ENCODE results near the gene MPV17. TPM values are rescaled to one million over a fixed set of nuclear protein-coding genes. Genes with fewer than 3 reads are reported as not detected.
A peak's percentile ranks its signal among the peaks of the same experiment; 100 is the strongest.

Gene MPV17
- total RNA-seq, 1 donor from 2014 or later, result 80.4 TPM

- intact Hi-C loops (cut with DNase I), result no loop called here
- Histone ChIP-seq H3K4me1 (no peaks in the 10 kb centered on the region), H3K4me3 (no peak overlapping the region), H3K9me3 (no peaks in the 10 kb centered on the region), H3K36me3 (no peaks in the 10 kb centered on the region), H3K27ac (no peak overlapping the region), H3K27me3 (no peaks in the 10 kb centered on the region)
- TF ChIP-seq, protein P1, sequence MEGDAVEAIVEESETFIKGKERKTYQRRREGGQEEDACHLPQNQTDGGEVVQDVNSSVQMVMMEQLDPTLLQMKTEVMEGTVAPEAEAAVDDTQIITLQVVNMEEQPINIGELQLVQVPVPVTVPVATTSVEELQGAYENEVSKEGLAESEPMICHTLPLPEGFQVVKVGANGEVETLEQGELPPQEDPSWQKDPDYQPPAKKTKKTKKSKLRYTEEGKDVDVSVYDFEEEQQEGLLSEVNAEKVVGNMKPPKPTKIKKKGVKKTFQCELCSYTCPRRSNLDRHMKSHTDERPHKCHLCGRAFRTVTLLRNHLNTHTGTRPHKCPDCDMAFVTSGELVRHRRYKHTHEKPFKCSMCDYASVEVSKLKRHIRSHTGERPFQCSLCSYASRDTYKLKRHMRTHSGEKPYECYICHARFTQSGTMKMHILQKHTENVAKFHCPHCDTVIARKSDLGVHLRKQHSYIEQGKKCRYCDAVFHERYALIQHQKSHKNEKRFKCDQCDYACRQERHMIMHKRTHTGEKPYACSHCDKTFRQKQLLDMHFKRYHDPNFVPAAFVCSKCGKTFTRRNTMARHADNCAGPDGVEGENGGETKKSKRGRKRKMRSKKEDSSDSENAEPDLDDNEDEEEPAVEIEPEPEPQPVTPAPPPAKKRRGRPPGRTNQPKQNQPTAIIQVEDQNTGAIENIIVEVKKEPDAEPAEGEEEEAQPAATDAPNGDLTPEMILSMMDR (IDR thresholded peaks at IDR 0.05), result no peak
- ATAC-seq (peak; percentile 56), DNase-seq (no peak)
Measured at GRCh38 chr2:27298391-27299080, 24.4 kb downstream of the MPV17 start.

DNA sequence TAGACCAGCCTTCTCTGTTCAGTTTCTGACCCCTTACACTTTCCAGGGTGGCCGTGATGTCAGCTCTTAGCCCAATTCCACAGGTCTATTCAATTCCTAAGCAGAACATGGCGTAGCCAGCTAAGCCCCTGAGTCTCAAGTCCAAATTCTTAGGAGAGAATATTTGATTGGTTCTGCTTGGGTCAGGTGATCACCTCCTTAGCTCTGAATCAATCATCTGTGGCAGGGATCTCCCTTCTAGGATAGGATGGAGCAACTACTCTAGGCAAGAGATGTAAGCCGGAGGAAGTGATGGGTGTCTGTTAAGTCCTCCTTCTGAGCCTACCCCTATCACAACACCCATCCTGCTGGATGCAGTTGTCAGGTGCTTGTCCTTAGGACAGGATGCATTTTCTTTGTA is 25.7 kb downstream of the MPV17 start:
- Histone ChIP-seq H3K36me3 (no peaks in the 10 kb centered on the region), H3K9me3 (no peaks in the 10 kb centered on the region), H3K27me3 (no peaks in the 10 kb centered on the region), H3K4me1 (no peaks in the 10 kb centered on the region), H3K4me3 (no peak overlapping the region), H3K27ac (no peak overlapping the region)
- DNase-seq (no peak), ATAC-seq (no peak)
- TF ChIP-seq, protein P1 (IDR thresholded peaks at IDR 0.05), result no peak
- intact Hi-C loops (cut with DNase I), result no loop called here

DNA sequence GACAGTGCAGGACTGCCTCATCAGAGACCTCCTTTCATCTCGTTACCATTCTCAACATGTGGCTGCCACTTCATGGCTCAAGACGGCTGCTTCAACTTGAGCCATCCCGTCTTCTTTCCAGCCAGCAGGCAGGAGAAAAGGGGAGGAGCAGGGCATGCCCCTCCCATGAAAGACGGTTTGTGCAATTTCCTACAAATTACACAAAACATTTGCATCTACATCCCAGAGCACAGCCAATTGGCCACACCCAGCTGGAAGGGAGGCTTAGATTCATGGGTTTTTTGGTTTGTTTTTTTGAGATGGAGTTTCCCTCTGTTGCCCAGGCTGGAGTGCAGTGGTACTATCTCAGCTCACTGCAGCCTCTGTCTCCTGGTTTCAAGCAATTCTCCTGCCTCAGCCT is 26.4 kb downstream of the MPV17 start:
- ATAC-seq (peak; percentile 28), DNase-seq (no peak)
- intact Hi-C loops (cut with DNase I), result no loop called here
- Histone ChIP-seq H3K9me3 (no peaks in the 10 kb centered on the region), H3K27ac (no peak overlapping the region), H3K4me3 (no peak overlapping the region), H3K36me3 (no peaks in the 10 kb centered on the region), H3K27me3 (no peaks in the 10 kb centered on the region), H3K4me1 (no peaks in the 10 kb centered on the region)
- TF ChIP-seq, protein P1 (IDR thresholded peaks at IDR 0.05), result no peak

GRCh38 chr2:27294928-27295327 is 28.0 kb downstream of the MPV17 start:
- H3K4me1 ChIP-seq, result no peaks in the 10 kb centered on the region
- no peak overlapping the region for H3K27ac ChIP-seq
- H3K4me3 ChIP-seq, result no peak overlapping the region
- ATAC-seq (no peak), DNase-seq (no peak)
- no peaks in the 10 kb centered on the region for H3K27me3 ChIP-seq
- H3K9me3 ChIP-seq, result no peaks in the 10 kb centered on the region
- no peaks in the 10 kb centered on the region for H3K36me3 ChIP-seq
- intact Hi-C loops (cut with DNase I), result no loop called here
- TF ChIP-seq, protein P1 (IDR thresholded peaks at IDR 0.05), result no peak

DNA sequence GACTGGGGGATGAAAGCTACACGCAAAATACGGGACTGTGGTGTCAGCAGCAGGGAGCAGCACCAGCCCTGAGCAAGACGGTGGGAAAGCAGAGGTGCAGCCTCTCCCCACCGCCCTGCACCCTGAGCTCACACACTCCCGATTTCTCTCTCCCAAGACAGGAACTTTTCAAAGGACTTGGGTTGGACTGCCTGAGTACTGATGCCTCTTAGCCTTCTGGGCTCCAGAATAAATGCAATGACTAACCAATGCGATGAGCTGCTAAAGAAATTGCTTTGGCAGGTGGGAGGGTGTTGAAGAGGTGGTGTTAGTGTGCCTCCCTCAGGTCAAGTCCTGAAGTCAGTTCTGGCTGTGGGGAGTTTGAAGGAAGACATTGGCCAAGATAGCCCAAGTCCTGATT is 31.0 kb downstream of the MPV17 start:
- TF ChIP-seq, protein P1 (IDR thresholded peaks at IDR 0.05), result no peak
- intact Hi-C loops (cut with DNase I), result no loop called here
- DNase-seq (no peak), ATAC-seq (peak; percentile 39)
- no peak overlapping the region for H3K27ac ChIP-seq
- no peaks in the 10 kb centered on the region for H3K36me3 ChIP-seq
- no peaks in the 10 kb centered on the region for H3K4me1 ChIP-seq
- no peaks in the 10 kb centered on the region for H3K27me3 ChIP-seq
- no peaks in the 10 kb centered on the region for H3K9me3 ChIP-seq
- no peak overlapping the region for H3K4me3 ChIP-seq

- H3K36me3 ChIP-seq, result no peaks in the 10 kb centered on the region
- H3K27ac ChIP-seq, result no peak overlapping the region
- H3K27me3 ChIP-seq, result no peaks in the 10 kb centered on the region
- intact Hi-C loops (cut with DNase I), result no loop called here
- H3K4me3 ChIP-seq, result no peak overlapping the region
- no peaks in the 10 kb centered on the region for H3K9me3 ChIP-seq
- DNase-seq, result no peak
- H3K4me1 ChIP-seq, result no peaks in the 10 kb centered on the region
- TF ChIP-seq, protein P1 (IDR thresholded peaks at IDR 0.05), result no peak
- ATAC-seq, result no peak
Measured at GRCh38 chr2:27290549-27290948, 32.3 kb downstream of the MPV17 start.

All from upper lobe of right lung (tissue), 1 donor.